ENCODE measurements around the gene AMPD3.

AMPD3 gene

DNA sequence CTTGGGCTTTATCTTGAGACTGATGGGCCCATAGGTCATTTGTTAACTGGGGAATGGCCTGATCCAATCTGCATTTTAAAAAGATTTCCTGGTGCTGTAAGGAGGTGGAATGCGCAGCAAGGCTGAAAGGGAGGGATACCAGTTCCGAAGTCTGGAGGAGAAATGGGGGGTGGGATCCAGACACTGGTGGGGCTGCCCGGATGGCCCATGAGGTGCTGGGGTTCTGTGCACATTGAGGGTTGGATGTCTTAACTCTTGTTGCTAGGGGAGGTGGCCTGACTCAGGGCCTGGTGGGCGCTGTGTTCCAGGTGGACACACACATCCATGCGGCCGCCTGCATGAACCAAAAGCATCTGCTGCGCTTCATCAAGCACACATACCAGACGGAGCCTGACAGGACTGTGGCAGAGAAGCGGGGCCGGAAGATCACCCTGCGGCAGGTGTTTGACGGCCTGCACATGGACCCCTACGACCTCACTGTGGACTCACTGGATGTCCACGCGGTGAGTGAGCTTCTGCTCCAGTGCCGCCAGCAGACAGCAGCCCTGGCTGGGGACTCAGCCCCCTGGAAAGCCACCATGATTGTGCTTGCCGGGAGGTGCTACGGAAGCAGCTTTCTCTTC lies 38.1 kb downstream of the AMPD3 start:
- ChIA-PET POLR2A (no interaction called here), CTCF (no interaction called here)
- TF ChIP-seq CTCF (IDR thresholded peaks at IDR 0.05; ENCODE audit: insufficient read depth, low read length, missing control alignments), result no peak
- no peak for DNase-seq (ENCODE audit: low read depth, low spot score)
- no peak overlapping the region for H3K4me3 ChIP-seq (ENCODE audit: low read depth, low read length)

DNA sequence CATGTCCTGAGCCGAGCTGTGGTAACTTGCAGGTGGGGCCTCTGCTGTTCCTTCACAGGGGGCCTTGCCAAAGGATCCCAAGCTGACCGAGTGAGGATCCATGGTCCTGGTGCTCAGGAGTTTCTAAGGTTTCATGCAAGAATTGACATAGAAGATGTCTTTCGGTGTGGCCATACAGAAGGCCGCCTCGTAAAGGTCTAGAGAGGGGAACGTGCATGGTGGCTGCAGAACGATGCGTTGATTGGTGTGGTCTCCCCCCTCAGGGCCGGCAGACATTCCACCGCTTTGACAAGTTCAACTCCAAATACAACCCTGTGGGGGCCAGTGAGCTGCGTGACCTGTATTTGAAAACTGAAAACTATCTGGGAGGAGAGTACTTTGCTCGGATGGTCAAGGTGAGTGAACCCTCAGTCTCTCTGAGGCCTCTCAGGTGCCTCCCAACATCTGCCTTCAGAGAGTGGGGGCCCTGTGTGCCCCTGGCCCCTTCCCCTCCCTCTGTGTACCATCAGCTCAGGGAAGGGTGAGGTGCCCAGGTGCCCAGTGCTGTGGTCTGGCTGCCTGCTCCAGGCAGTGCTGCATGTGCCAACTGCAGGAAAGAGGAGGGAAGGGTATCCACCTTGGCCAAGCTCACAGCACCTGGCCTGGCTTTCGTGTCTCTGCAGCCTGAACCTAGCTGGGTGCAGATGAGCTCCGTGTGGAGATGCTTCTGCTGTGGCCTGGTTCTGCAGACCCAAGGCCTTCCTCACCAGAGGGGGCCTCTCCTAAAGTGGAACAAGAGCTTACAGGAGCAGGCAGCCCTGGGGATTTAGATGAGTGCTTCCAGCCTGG lies 39.8 kb downstream of the AMPD3 start:
- TF ChIP-seq CTCF (IDR thresholded peaks at IDR 0.05; ENCODE audit: insufficient read depth, low read length, missing control alignments), result no peak
- ChIA-PET POLR2A (no interaction called here), CTCF (no interaction called here)
- no peak for DNase-seq (ENCODE audit: low read depth, low spot score)
- no peak overlapping the region for H3K4me3 ChIP-seq (ENCODE audit: low read depth, low read length)

- CTCF ChIA-PET, result no interaction called here
- DNase-seq (ENCODE audit: low read depth, low spot score), result no peak
- POLR2A ChIA-PET, result no interaction called here
- no peak for TF ChIP-seq CTCF (IDR thresholded peaks at IDR 0.05; ENCODE audit: insufficient read depth, low read length, missing control alignments)
- H3K4me3 ChIP-seq (ENCODE audit: low read depth, low read length), result no peak overlapping the region
Measured at GRCh38 chr11:10495464-10495786, 40.4 kb downstream of the AMPD3 start.

- CTCF ChIA-PET, result interaction anchor here (1.1 to 1.3 kb wide), 2 partner anchors 17 to 240 kb away, joined by 3 read pairs; no protein-coding TSS in a partner anchor
- H3K4me3 ChIP-seq (ENCODE audit: low read depth, low read length), result no peak overlapping the region
- POLR2A ChIA-PET, result no interaction called here
- TF ChIP-seq CTCF (IDR thresholded peaks at IDR 0.05; ENCODE audit: insufficient read depth, low read length, missing control alignments), result no peak
- no peak for DNase-seq (ENCODE audit: low read depth, low spot score)
Measured at GRCh38 chr11:10496296-10496936, 41.4 kb downstream of the AMPD3 start.

DNA sequence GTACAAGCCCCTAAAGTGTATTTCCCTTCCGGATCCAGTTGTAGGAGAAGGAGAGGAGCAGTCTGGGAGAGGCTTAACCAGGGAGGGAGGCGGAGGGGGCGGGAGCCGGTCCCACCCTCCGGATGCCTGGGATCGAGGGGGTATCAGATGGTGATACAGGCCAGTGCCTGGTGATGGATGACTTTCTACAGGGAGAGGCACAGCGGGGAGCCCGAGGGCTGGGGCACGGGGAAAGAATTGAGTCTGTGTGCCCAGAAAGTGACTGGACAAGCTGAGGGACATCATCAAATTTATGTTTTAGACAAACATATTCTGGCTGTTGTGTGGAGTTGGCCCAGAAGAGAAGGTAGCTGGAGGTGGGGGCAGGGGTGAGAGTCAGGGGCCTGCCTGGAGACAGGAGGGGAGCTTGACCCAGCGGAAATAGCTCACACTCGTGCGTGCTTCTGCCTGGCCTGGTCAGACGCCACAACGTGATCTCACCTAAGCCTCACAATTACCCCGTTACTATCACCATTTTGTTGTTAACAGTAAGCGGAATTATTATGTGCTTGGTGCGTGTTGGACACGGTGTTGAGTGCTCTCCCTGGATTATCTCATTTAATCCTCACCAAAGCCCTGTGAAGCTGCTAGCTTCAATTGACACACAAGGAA lies 42.4 kb downstream of the AMPD3 start:
- ChIA-PET CTCF (interaction anchor here (1.0 to 1.3 kb wide), 4 partner anchors 10 to 239 kb away, joined by 3 to 4 read pairs (median 3); no protein-coding TSS in a partner anchor), POLR2A (no interaction called here)
- no peak for TF ChIP-seq CTCF (IDR thresholded peaks at IDR 0.05; ENCODE audit: insufficient read depth, low read length, missing control alignments)
- no peak overlapping the region for H3K4me3 ChIP-seq (ENCODE audit: low read depth, low read length)
- DNase-seq (ENCODE audit: low read depth, low spot score), result no peak

DNA sequence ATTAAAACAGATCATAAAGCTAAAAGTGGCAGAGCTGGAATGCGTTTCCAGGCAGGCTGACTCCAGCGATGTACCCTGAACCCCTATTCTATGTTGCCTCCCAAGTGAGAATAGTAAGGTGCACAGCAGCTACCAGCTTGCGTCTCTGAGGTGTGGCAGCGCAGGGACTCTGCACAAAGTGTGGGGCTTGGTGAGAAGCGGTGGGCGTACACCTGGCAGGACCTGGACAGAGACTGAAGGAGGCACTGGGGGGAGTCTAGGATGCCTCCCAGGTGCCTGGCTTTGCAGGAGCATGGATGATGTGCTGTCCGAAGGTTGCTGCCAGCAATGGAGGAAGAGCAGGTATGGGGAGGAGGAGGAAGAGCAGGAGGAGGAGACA lies 42.9 kb downstream of the AMPD3 start:
- POLR2A ChIA-PET, result no interaction called here
- CTCF ChIA-PET, result interaction anchor here (1.0 to 1.3 kb wide), 3 partner anchors 9 to 89 kb away, joined by 3 to 4 read pairs (median 4); no protein-coding TSS in a partner anchor
- no peak for DNase-seq (ENCODE audit: low read depth, low spot score)
- TF ChIP-seq CTCF (IDR thresholded peaks at IDR 0.05; ENCODE audit: insufficient read depth, low read length, missing control alignments), result no peak
- no peak overlapping the region for H3K4me3 ChIP-seq (ENCODE audit: low read depth, low read length)

All from AG04449 (cell line).